NB4 (cell line): Measurements from ENCODE around the gene ZNF652.
A peak's percentile ranks its signal among the peaks of the same experiment; 100 is the strongest.

Experiments
- DNase-seq: peaks from one replicate; pipeline ENCODE4 v3.0.0; 2010; ENCODE audit warnings: low read depth
- H3K4me3 ChIP-seq: one replicate; pipeline ENCODE4 v1.5.1; 2011; ENCODE audit warnings: mild to moderate bottlenecking, low read depth, low read length, moderate library complexity
- MYC ChIP-seq: IDR thresholded peaks from 2 replicates; pipeline ENCODE4 v1.6.1; 2011; ENCODE audit warnings: low read depth, low read length
- POLR2A ChIP-seq: IDR thresholded peaks from 2 replicates; pipeline ENCODE4 v1.6.1; 2011; ENCODE audit warnings: mild to moderate bottlenecking; ENCODE audit not compliant: insufficient read length; ENCODE audit errors: extremely low read depth
- TF ChIP-seq, protein P1 (sequence below): IDR thresholded peaks from one replicate; pipeline ENCODE4 v1.5.1; 2012; ENCODE audit warnings: low read depth, low read length
- TF ChIP-seq, protein P2 (sequence below): IDR thresholded peaks from 2 replicates; pipeline ENCODE4 v1.6.1; 2011; ENCODE audit warnings: low read depth, low read length

The ZNF652 gene

DNA sequence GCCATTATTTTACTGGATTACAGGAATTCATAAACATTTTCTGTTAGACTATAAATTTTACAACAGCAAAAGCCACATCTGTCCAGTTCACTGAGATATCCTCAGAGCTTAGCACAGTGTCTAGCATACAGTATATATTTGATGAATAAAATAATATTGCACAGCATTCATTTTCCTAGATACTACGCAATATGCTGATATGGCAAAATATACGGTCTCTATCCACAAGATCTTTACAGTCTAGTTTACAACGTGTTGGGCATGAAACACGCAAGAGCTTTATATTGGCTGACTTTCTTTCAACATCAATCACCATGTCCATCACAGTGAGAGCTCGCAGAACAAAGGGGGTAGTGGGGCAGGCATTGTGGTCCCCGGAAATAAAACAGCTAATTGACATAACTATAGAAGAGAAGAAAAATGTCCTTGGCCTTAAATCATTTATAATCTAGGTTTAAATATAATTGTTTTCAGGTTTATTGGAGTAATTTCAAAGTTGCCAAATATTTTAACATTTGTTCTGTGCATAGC lies 43.5 kb downstream of the ZNF652 start:
- TF ChIP-seq, protein P1, sequence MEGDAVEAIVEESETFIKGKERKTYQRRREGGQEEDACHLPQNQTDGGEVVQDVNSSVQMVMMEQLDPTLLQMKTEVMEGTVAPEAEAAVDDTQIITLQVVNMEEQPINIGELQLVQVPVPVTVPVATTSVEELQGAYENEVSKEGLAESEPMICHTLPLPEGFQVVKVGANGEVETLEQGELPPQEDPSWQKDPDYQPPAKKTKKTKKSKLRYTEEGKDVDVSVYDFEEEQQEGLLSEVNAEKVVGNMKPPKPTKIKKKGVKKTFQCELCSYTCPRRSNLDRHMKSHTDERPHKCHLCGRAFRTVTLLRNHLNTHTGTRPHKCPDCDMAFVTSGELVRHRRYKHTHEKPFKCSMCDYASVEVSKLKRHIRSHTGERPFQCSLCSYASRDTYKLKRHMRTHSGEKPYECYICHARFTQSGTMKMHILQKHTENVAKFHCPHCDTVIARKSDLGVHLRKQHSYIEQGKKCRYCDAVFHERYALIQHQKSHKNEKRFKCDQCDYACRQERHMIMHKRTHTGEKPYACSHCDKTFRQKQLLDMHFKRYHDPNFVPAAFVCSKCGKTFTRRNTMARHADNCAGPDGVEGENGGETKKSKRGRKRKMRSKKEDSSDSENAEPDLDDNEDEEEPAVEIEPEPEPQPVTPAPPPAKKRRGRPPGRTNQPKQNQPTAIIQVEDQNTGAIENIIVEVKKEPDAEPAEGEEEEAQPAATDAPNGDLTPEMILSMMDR, result no peak
- TF ChIP-seq, protein P2, sequence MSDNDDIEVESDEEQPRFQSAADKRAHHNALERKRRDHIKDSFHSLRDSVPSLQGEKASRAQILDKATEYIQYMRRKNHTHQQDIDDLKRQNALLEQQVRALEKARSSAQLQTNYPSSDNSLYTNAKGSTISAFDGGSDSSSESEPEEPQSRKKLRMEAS, result no peak
- TF ChIP-seq MYC, result no peak
- TF ChIP-seq POLR2A, result no peak
- no peak overlapping the region for H3K4me3 ChIP-seq
- DNase-seq, result no peak

DNA sequence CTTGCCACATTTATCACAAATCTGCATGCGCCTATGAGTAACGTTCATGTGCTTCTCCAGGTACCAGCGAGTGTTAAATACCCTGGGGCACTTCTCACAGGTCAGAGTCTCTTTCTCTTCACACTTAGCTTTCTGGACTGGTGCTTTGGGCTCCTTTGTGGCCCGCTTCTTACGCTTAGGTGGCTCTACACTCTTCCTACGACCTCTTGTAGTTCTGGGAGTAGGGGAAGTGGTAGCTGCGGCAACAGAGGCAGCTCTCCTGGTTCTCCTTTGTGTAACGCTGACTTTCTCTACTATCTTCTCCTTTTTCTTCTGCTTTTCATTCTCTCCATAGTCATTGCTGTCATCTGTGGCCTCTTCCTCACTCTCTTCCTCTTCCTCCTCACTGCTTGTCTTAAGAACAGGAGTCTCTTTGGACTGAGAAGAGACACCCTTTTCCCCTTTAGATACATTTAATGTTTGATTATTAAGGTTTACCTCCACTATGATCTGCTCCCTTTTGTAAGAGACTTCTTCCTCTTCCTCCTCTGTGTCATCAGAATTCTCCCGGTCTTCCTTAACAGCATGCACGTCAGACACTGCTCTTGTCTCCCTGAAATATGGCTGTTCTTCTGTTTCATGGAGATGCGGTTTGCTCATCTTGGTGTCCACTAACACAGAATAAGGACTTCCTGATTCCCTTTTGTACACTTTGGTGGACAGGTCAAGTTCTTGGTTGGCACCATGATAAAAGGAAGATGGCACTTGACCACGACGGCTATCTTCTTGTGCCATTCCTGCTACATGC lies 45.0 kb downstream of the ZNF652 start:
- TF ChIP-seq MYC, result no peak
- TF ChIP-seq, protein P1, result no peak
- H3K4me3 ChIP-seq, result no peak overlapping the region
- peak; percentile 32 for DNase-seq

DNA sequence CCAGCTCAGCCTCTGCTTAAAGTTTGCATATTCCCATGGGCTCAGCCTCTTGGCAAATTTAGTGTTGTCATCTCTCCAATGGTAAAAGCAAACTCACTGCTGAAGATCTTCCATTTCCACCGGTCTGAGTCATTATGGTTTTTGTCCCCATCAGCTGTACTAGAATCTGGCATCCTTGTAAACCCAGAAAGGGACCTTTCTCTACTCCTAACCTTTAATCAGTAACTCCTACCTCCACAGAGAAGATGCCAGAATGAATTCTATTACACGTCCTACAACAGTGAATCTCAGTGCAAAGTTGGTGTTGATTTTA lies 45.8 kb downstream of the ZNF652 start:
- DNase-seq, result peak; percentile 35
- no peak overlapping the region for H3K4me3 ChIP-seq
- TF ChIP-seq, protein P2, result no peak
- no peak for TF ChIP-seq POLR2A
- TF ChIP-seq MYC, result no peak
- TF ChIP-seq, protein P1, result no peak

DNA sequence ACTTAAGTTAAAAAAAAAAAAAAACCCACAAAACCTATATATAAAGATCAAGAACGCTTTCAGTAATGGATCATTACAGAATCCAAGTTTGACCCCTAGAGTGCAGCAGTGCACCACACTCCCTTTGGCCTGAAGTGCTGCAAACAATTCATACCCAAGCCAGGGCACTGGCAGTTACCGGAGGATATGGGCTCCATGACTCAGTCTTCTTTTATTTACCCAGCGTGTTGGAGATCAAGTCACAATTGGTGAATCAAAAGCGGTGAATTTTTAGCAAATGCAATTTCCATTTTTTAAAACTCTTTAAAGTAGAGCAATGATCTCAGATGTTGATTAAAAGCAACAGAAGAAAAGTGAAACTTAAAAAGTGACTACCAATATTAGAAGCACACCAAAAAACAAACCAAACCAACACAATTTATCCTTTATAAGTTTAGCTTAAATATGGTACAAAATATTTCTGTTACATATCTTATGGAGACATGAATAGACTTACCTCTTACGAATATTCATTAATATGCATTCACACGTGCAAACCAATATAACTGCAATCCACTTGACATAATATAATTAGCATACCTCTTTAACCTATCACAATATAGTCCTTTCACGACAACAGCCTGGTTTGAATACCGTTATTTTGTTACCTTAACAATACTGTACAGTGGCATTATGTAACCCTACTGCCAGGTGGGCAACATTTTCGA lies 46.3 kb downstream of the ZNF652 start:
- TF ChIP-seq MYC, result peak; percentile 58
- TF ChIP-seq, protein P2, result 0 out of 2 replicates have a peak, but pooled peaks have one; percentile 17
- TF ChIP-seq, protein P1, result peak; percentile 59
- TF ChIP-seq POLR2A, result no peak
- no peak overlapping the region for H3K4me3 ChIP-seq
- peak; percentile 84 for DNase-seq

DNA sequence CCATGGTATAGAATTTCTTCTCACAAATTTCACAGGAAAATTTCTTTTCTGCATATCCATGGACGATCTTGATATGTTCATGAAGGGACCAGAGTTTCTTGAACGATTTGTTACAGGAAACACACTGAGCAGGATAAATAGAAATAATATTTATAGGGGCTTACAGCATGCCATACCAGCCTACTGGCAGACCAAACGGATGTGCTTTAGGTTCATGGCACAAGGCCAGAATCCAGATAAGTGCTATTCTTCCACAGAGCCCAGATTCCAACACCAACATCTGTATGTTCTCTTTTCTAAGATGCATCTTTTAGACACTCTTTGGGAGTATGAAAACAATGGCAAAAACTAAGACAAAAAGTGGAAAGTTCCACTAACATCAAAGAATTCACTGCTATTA lies 49.3 kb downstream of the ZNF652 start:
- H3K4me3 ChIP-seq, result no peak overlapping the region
- no peak for DNase-seq

More for the DNA sequence above, 49.3 kb downstream of the ZNF652 start:
- TF ChIP-seq POLR2A (no peak), MYC (no peak)
- TF ChIP-seq, protein P1, result no peak
- TF ChIP-seq, protein P2, result no peak
